K562 (cell line): ENCODE data around the gene ZDHHC1. TPM values are rescaled to one million over a fixed set of nuclear protein-coding genes. Genes with fewer than 3 reads are reported as not detected.
A peak's percentile ranks its signal among the peaks of the same experiment; 100 is the strongest.

Experiments used
- ATAC-seq: fragments of 200-7000 bp; cut with Tn5 transposase; 3 replicates; pipeline ENCODE4 v1.9.1; 2020; ENCODE audit warnings: moderate library complexity
- BruUV-seq: library from RNA; stranded (reverse); fragments of 400-500 nt; replicated peaks from 2 replicates; lab custom pipeline; 2021; lab: Mats Ljungman, UMichigan
- CTCF ChIA-PET: fragments of 300-600 bp; formaldehyde crosslinking; extraction: SDS; loops from one replicate; lab custom pipeline; 2021; ENCODE audit warnings: low intra/inter-chr PET ratio; lab: Yijun Ruan, JAX
- POLR2A ChIA-PET: fragments of 300-600, 350-650 bp; sonication (Branson Sonifier 250); formaldehyde crosslinking; extraction: SDS; loops from one replicate; lab custom pipeline; 2021; ENCODE audit warnings: antibody characterized with exemption, inconsistent platforms; lab: Yijun Ruan, JAX
- DNase-seq, 4 experiments: peaks; one replicate each; pipeline versions ENCODE4 v3.0.0 to v3.0.0-alpha.2; 2011 to 2018; ENCODE audit warnings: low spot score in 3 of 4, mixed read lengths in 3 of 4; ENCODE audit errors: extremely low read depth in 1 of 4
- FAIRE-seq: peaks from 2 replicates; lab custom pipeline; 2011; peaks lifted over from hg19 to GRCh38; lab: Jason Lieb, UNC
- H2AFZ ChIP-seq: 2 replicates; pipeline ENCODE4 v1.6.0; 2011; ENCODE audit warnings: low read depth, low read length, control low read depth, inconsistent platforms
- H3K27ac ChIP-seq: fragments of 200-600 bp; 3 replicates; pipeline ENCODE4 v1.8.0; 2011; ENCODE audit warnings: low read depth, mild to moderate bottlenecking, control low read depth, inconsistent platforms, low read length, moderate library complexity, mixed read lengths; ENCODE audit errors: extremely low read depth
- H3K27me3 ChIP-seq, 2 experiments: fragments of 300-600 bp in 1 of 2; 2 replicates in 1 of 2; 3 replicates in 1 of 2; pipeline versions ENCODE4 v1.6.0 to v1.8.0; 2011; ENCODE audit warnings: inconsistent platforms in 2 of 2, low read length in 2 of 2, mild to moderate bottlenecking in 1 of 2, mixed read lengths in 1 of 2, moderate library complexity in 1 of 2; ENCODE audit not compliant: control insufficient read depth in 2 of 2, insufficient read depth in 2 of 2
- H3K36me3 ChIP-seq: fragments of 300-600 bp; 3 replicates; pipeline ENCODE4 v1.8.0; 2011; ENCODE audit warnings: mild to moderate bottlenecking, low read length, inconsistent platforms; ENCODE audit not compliant: control insufficient read depth, insufficient read depth
- H3K4me1 ChIP-seq, 2 experiments: fragments of 200-600 bp in 1 of 2; replicated peaks in 1 of 2; 2 replicates in 1 of 2; 3 replicates in 1 of 2; pipeline versions ENCODE4 v1.5.1 to v1.8.0; 2011; ENCODE audit warnings: inconsistent platforms in 2 of 2, low read length in 2 of 2, mild to moderate bottlenecking in 1 of 2, mixed read lengths in 1 of 2, moderate library complexity in 1 of 2; ENCODE audit not compliant: control insufficient read depth in 2 of 2, insufficient read depth in 2 of 2
- H3K4me2 ChIP-seq: 2 replicates; pipeline ENCODE4 v1.6.1; 2011; ENCODE audit warnings: low read length, control low read depth, inconsistent platforms, mixed read lengths; ENCODE audit not compliant: insufficient read depth
- H3K4me3 ChIP-seq: fragments of 200-600 bp; sonication (generic), shearing (Covaris generic); 2 replicates; pipeline ENCODE4 v1.5.1; 2016; ENCODE audit warnings: control low read depth, inconsistent platforms
- H3K79me2 ChIP-seq: fragments of 200-600 bp; 3 replicates; pipeline ENCODE4 v1.8.0; 2011; ENCODE audit warnings: low read length, inconsistent platforms; ENCODE audit not compliant: control insufficient read depth, insufficient read depth
- H3K9ac ChIP-seq, 2 experiments: 2 replicates each; pipeline versions ENCODE4 v1.6.0 to v1.6.1; 2011; ENCODE audit warnings: low read depth in 2 of 2, low read length in 2 of 2, control low read depth in 1 of 2, inconsistent platforms in 1 of 2, mild to moderate bottlenecking in 1 of 2, mixed read lengths in 1 of 2; ENCODE audit not compliant: insufficient read depth in 1 of 2
- H3K9me1 ChIP-seq: one replicate; pipeline ENCODE4 v1.6.0; 2011; ENCODE audit warnings: inconsistent platforms, mild to moderate bottlenecking, low read length, moderate library complexity; ENCODE audit not compliant: control insufficient read depth, insufficient read depth
- H3K9me3 ChIP-seq: replicated peaks from 2 replicates; pipeline ENCODE4 v1.5.1; 2011; ENCODE audit warnings: low read depth, low read length, inconsistent platforms; ENCODE audit not compliant: control insufficient read depth, insufficient read depth
- H4K20me1 ChIP-seq: replicated peaks from 2 replicates; pipeline ENCODE4 v1.6.1; 2011; ENCODE audit warnings: low read length, inconsistent platforms, mixed read lengths; ENCODE audit not compliant: control insufficient read depth, insufficient read depth
- ARHGAP35 ChIP-seq: fragments of 450-650 bp; IDR thresholded peaks from 2 replicates; pipeline ENCODE4 v1.6.1; 2018; ENCODE audit not compliant: partially characterized antibody
- CHCHD3 ChIP-seq: fragments of 250-450 bp; sonication (Bioruptor Pico); IDR thresholded peaks from 2 replicates; pipeline ENCODE4 v2.1.2; 2022; ENCODE audit warnings: mild to moderate bottlenecking
- DEAF1 ChIP-seq: fragments of 450-650 bp; formaldehyde crosslinking; IDR thresholded peaks from 2 replicates; pipeline ENCODE4 v1.4.0; 2020; ENCODE audit warnings: mild to moderate bottlenecking, moderate library complexity
- MBD1 ChIP-seq: fragments of 250-450 bp; sonication (Bioruptor Pico); IDR thresholded peaks from 2 replicates; pipeline ENCODE4 v1.8.0; 2022; ENCODE audit warnings: inconsistent platforms
- PATZ1 ChIP-seq: fragments of 250-450 bp; sonication (Bioruptor Pico); IDR thresholded peaks from 2 replicates; pipeline ENCODE4 v1.5.0; 2020; ENCODE audit warnings: mild to moderate bottlenecking, borderline replicate concordance
- ZBTB40 ChIP-seq, 2 experiments: fragments of 450-650 bp in 1 of 2; sonication (generic) in 1 of 2; formaldehyde crosslinking in 1 of 2; IDR thresholded peaks; 2 replicates each; pipeline versions ENCODE4 v1.7.1 to v1.9.0; 2016 to 2022; ENCODE audit warnings: inconsistent platforms in 1 of 2, mild to moderate bottlenecking in 1 of 2, missing genetic modification reagents in 1 of 2
- WGBS: fragments of 100-300 bp; shearing (Covaris generic); methylation state at CpG from one replicate; pipeline ENCODE4 v1.1.6; 2016; ENCODE audit warnings: low coverage, mixed read lengths; ENCODE audit not compliant: insufficient coverage; ENCODE audit errors: missing lambda C conversion rate; 5-methylcytosine and 5-hydroxymethylcytosine counted together
- in situ Hi-C: fragments of 300-500 bp; cut with MboI; formaldehyde crosslinking; loops from 4 replicates; pipeline ENCODE4 v1.15.0; 2018; ENCODE audit warnings: inconsistent platforms, mixed read lengths
- intact Hi-C: fragments of 100-400 bp; cut with micrococcal nuclease; formaldehyde crosslinking; loops from 2 replicates; pipeline ENCODE4 v1.14.2; 2022
- polyA plus RNA-seq, 8 experiments: library from polyadenylated mRNA; depleted of rRNA in 4 of 8; stranded (reverse) in 5 of 8; unstranded in 3 of 8; fragments of >200 nt; fragmentation: Nextera tagmentation in 2 of 8; fragmentation: Illumina TruSeq in 1 of 8; extraction: Ambion mirVana in 2 of 8; extraction: Trizol in 1 of 8; gene quantifications; 2 replicates each; pipeline versions ENCODE4 v1.2.1 to v1.2.3, GENCODE V29; 2011 to 2014; ENCODE audit warnings: inconsistent platforms in 1 of 8, missing spikeins in 1 of 8
- total RNA-seq, 7 experiments: library from RNA; depleted of rRNA in 6 of 7; stranded (reverse); fragments of >200 nt in 6 of 7; fragmentation: Illumina TruSeq in 2 of 7; extraction: Trizol in 2 of 7; gene quantifications; 2 replicates each; pipeline versions ENCODE4 v1.2.1 to v1.2.3, GENCODE V29; 2011 to 2021; ENCODE audit warnings: low replicate concordance in 1 of 7

ZDHHC1 gene
- total and polyA plus RNA-seq, 9 of the 15 experiments (the other 6 are each of a cell fraction or from before 2014, with no cell fraction given) = 0.06 to 0.77 (median 0.25) TPM; not detected in 4

- Histone ChIP-seq H3K36me3 (peaks cover 26% of the 10 kb centered on the region; the same call in 1 of the 3 replicates), H3K79me2 (peaks cover 35% of the 10 kb centered on the region), H3K27ac (no peak overlapping the region), H3K4me1 (peaks cover 26 to 46% of the 10 kb centered on the region in 2 experiments), H2AFZ (no peak overlapping the region), H3K9me1 (peaks cover 21% of the 10 kb centered on the region), H3K4me3 (no peak overlapping the region), H3K27me3 (no peaks in the 10 kb centered on the region), H3K9me3 (no peaks in the 10 kb centered on the region), H3K9ac (peak overlapping the region in 1 of 2 experiments; percentile 78; a peak in 2 of 4 replicates), H4K20me1 (peaks cover 37% of the 10 kb centered on the region), H3K4me2 (no peak overlapping the region)
- no peak for DNase-seq
- POLR2A ChIA-PET = interaction anchor here (1.0 kb wide), 1 partner anchor 44 kb away, joined by 3 read pairs; no protein-coding TSS in a partner anchor
- BruUV-seq = no TSS peak
- intact Hi-C loops = no loop called here
- no peak for FAIRE-seq
- in situ Hi-C loops = no loop called here
- WGBS = 72% methylated on average over 5 of the region's 6 CpGs
- ATAC-seq = no peak
- CTCF ChIA-PET = no interaction called here
- TF ChIP-seq PATZ1 (no peak), ZBTB40 (IDR thresholded peaks at IDR 0.05) (no peak), ZBTB40 (CRISPR knock-in tag; IDR thresholded peaks at IDR 0.05) (no peak), MBD1 (CRISPR knock-in tag) (no peak), DEAF1 (no peak), ARHGAP35 (no peak), CHCHD3 (CRISPR knock-in tag) (no peak)
These were observed 41.9 kb upstream of the ZDHHC1 start for GRCh38 chr16:67458121-67458641.
